Ramos (cell line): ENCODE results near the gene KIAA1671.

Source experiments
- in situ Hi-C: fragments of 300-500 bp; cut with MboI; formaldehyde crosslinking; loops from one replicate; pipeline ENCODE4 v1.14.3; 2022; ENCODE audit warnings: low sequenced_read_pairs; ENCODE audit not compliant: unreplicated experiment

KIAA1671 gene

GRCh38 chr22:24950272-24950902 lies 2.1 kb upstream of the KIAA1671 start:
- in situ Hi-C loops = loop anchor here (5.0 kb wide), 1 partner anchor 97 kb away; no protein-coding TSS in a partner anchor

GRCh38 chr22:24952837-24953383 lies 394 bp downstream of the KIAA1671 start:
- in situ Hi-C loops = loop anchor here (5.0 kb wide), 1 partner anchor 94 kb away; no protein-coding TSS in a partner anchor

- in situ Hi-C loops = loop anchor here (5.0 kb wide), 1 partner anchor 94 kb away; no protein-coding TSS in a partner anchor
These were observed 1.0 kb downstream of the KIAA1671 start for GRCh38 chr22:24953384-24954113.

- in situ Hi-C loops = loop anchor here (5.0 kb wide), 1 partner anchor 93 kb away; no protein-coding TSS in a partner anchor
These were observed 1.6 kb downstream of the KIAA1671 start for GRCh38 chr22:24954114-24954463.

GRCh38 chr22:24954856-24955255 lies 2.3 kb downstream of the KIAA1671 start:
- in situ Hi-C loops = loop anchor here (5.0 kb wide), 1 partner anchor 92 kb away; no protein-coding TSS in a partner anchor

GRCh38 chr22:24957043-24957442 lies 4.5 kb downstream of the KIAA1671 start:
- in situ Hi-C loops = no loop called here

- in situ Hi-C loops = no loop called here
These were observed 8.8 kb downstream of the KIAA1671 start for GRCh38 chr22:24961217-24961844.

GRCh38 chr22:24962094-24962493 lies 9.6 kb downstream of the KIAA1671 start:
- in situ Hi-C loops = no loop called here

- in situ Hi-C loops = no loop called here
These were observed 10.3 kb downstream of the KIAA1671 start for GRCh38 chr22:24962835-24963234.

- in situ Hi-C loops = no loop called here
These were observed 11.9 kb downstream of the KIAA1671 start for GRCh38 chr22:24964441-24964840.

GRCh38 chr22:24965822-24966626 lies 13.5 kb downstream of the KIAA1671 start:
- in situ Hi-C loops = no loop called here

GRCh38 chr22:24968066-24968561 lies 15.6 kb downstream of the KIAA1671 start:
- in situ Hi-C loops = no loop called here

GRCh38 chr22:24969560-24970301 lies 17.2 kb downstream of the KIAA1671 start:
- in situ Hi-C loops = no loop called here

- in situ Hi-C loops = no loop called here
These were observed 19.9 kb downstream of the KIAA1671 start for GRCh38 chr22:24972369-24972768.

GRCh38 chr22:24973872-24974271 lies 21.4 kb downstream of the KIAA1671 start:
- in situ Hi-C loops = no loop called here

GRCh38 chr22:24975125-24975640 lies 22.7 kb downstream of the KIAA1671 start:
- in situ Hi-C loops = no loop called here

- in situ Hi-C loops = no loop called here
These were observed 23.4 kb downstream of the KIAA1671 start for GRCh38 chr22:24975813-24976341.

GRCh38 chr22:24976442-24977218 lies 24.1 kb downstream of the KIAA1671 start:
- in situ Hi-C loops = no loop called here
